GM21381 (cell line): ENCODE data around the gene ST8SIA5.

ENCODE experiments used
- ATAC-seq: cut with Tn5 transposase; IDR thresholded peaks from one replicate; pipeline ENCODE4 v1.9.1; 2021; ENCODE audit warnings: mild to moderate bottlenecking, moderate library complexity; ENCODE audit not compliant: unreplicated experiment

ST8SIA5 gene

DNA sequence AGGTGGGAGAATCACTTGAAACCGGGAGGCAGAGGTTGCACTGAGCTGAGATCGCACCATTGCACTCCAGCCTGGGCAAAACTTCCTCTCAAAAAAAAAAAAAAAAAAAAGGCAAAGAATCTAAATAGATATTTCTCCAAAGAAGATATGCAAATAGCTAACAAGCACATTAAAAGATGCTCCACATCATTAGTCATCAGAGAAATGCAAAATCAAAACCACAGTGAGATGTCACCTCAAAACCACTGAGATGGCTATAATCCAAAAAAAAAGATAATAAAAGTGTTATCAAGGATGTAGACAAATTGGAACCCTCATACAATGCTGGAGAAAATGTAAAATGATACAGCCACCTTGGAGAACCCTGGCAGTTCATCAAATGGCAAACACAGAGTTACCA, 8.4 kb downstream of the ST8SIA5 start:
- no peak for ATAC-seq

DNA sequence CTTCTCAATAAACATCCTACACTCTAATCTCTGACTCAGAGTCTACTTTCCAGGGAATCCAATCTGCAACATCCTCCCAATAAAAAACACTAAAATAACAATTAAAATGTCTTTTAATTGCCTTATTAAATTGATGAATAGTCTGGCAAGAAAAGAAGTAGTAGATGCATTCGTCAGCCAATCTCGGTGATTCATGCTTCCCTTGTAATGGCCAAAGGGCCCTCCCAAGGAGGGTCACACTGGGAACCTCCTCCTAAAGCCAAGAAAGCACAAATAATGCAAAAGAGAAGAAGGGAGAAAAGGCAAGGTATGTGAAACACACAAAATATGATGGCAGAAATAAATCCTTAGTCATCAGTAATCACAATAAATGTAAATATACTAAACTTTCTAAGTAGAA, 16.8 kb downstream of the ST8SIA5 start:
- ATAC-seq = no peak

DNA sequence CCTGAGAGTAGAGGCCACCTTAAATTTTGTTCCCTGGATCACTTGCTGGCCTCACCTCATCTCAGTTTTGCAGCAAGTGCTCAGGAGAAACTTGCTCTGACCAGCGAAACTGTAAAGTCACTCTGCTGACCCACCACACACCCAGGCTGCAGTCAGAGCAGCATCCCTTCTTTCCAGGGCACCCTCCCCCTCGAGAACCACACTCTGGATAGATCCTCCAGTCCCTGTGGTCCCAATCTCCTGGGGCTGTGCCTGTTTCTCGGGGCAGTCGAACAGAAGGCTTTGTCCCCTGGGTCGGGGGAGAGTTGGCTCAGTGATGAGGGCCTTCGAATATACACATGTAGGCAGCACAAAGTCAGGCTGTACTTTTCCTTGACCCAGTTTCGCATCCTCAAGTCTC, 18.4 kb downstream of the ST8SIA5 start:
- no peak for ATAC-seq

DNA sequence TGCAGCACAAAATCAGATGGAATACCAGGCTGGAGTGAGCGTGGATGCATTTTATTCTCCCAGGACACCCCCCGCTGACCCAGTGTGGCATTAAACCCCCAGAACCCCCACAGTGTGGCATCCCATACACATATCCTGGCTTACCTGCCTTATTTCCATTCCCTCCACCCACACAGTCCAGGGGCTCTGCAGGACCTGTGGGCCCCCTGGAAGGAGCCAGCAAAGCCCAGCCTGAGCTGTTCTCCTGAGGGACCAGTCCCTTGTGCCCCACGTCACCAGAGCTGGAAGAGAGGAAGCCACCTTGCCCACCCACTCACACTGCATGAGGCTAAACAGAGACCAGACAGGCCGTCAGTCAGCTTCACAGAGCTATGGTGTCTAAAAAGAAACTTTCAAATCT, 20.1 kb downstream of the ST8SIA5 start:
- ATAC-seq = no peak

DNA sequence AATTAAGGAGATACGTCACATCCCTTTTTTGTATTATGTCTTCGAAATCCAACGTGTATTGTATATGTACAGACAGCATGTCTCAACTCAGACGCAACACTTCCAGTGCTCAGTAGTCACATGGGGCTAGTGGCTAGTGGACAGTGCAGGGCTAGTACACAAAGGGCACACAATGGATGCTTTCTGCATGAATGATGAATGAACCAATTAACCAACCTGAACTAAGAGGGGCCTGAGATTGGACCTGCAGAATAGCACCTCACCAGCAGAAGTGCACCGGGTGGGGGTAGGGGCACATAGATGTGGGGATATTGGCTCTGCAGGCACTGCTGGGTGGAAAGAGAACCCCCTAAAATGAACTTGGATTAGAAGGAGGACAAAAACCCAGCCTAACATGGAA, 20.7 kb downstream of the ST8SIA5 start:
- ATAC-seq = no peak

DNA sequence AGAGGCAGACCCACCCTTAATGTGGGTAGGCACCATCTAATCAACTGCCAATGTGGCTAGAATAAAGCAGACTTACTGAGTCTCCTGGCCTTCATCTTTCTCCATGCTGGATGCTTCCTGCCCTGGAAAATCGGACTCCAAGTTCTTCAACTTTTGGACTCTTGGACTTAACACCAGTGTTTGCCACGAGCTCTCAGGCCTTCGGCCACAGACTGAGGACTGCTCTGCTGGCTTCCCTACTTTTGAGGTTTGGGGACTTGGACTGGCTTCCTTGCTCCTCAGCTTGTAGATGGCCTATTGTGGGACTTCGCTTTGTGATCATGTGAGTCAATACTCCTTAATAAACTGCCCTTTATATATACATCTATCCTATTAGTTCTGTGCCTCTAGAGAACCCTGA, 21.9 kb downstream of the ST8SIA5 start:
- no peak for ATAC-seq

DNA sequence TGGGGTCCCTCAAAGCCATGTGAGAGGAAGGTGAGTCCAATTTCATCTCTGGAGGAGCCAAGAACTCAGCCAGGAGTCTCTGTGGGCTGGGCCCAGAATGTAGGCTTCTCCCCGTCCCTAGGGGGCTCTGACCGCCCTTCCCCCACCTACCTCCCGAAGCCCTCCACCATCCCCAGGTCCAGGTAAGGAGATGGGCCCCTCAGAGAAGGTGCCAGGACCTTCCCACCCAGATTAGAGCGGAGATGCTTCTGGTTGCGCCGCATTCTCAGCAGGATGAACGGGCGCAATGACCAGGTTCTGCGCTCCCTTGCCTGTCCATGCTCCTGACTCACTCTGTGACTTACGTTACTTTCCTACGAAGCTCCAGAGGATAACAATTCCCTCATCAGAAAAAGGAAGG, 23.0 kb downstream of the ST8SIA5 start:
- ATAC-seq = no peak

DNA sequence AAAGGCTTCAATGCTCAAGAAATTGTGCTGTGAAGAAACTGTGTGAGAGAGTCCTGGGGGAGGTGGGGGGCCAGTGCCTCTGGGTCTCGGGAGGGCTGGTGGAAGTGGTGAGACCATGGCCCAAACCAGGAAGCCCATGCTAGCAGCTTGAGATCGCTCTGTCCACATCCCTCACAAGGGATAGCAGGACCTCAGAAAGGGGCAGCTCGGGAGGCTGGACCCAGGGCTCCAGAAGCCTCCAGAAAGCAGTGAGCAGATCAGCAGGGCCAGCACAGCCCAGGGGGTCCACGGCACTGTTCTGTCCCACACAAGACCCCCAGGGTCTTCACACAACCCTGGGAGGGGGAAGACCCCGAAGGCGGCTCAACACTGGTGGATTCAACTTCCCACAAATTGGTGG, 24.1 kb downstream of the ST8SIA5 start:
- ATAC-seq = no peak

DNA sequence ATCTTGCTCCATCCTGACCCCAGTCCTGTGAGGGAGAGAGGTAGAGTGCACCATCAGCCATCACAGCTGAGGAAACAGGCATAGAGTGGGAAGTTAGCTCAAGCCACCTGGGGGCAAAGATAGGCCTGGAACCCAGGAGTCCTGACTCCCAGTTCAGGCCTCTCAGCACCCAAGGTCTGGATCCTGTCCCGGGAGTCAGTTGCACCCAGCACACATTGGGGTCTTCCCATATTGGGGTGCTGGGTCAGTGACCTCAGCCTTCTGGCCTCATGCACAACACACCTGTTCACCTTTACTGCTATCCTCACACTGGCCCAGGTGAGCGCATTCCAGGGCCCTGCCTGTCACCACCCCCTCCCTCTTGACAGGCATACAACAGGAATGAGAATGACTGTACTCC, 24.7 kb downstream of the ST8SIA5 start:
- no peak for ATAC-seq

DNA sequence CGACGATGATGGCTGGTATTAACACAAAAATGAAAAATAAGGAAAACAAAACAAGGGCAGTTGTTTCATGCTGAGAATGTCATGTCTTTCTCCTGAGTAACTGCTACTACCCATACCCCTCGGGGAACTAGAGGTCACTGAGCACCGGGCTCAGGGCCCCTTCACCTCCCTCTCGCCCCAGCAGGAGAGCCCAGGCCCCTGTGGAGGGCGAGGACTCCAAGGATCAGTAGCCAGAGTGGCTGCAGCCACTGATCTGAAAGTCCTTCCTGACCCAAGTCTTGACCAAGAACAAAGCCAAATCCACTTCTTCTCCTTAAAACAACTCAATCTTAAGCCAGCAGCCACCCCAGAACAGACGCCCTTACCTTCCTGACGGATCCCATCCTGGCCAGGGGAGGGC, 25.5 kb downstream of the ST8SIA5 start:
- no peak for ATAC-seq

DNA sequence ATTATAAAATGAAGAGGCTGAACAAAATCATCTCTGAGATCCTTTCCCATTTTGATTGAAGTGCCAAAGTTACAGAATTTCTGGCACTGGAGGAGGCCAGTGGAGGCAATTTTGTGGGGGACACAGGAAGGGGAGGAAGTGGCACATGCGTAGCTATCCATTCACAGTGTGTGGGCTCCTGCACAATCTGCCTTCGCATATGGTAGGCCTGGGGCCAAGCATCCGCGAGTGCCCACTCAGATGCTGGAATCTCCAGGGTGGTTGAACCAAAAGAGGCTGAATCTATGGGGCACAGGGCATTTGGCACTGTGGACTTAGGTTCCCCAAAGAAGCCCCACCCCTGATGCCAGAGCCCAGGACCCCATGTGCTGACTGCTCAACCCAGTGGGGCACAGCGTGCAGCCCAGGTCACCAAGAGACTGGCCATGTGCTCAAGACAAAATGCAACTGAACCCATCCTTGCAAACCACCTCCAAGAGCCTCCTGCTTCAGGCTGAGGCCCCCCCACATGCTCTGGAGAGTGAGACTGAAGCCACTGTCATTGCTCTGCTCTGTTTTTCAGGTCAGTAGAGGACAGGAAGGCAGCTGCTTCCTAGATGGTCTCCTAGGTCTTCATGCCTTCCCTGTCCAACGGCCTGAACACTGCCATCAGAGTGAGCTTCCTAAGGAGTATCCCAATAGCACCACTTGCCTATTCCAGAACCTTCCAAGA, 28.5 kb downstream of the ST8SIA5 start:
- no peak for ATAC-seq

DNA sequence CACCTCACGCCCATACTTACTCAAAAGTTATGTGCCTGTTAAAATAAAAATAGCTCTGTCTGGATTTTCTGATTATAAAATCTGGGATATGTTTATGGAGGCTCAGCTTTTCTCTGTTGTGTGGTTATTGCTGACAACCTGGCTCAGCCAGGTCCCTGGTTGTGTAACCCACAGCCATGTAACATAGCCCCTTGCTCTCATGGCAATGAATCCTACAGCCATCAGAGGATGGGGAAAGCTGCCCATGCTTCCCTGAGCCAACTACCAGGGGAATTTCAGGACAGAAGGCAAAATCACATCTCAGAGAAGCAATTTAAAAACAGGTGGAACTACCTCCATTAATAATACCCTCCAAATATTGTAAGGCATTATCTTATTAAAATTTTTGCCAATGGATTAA, 29.7 kb downstream of the ST8SIA5 start:
- no peak for ATAC-seq

DNA sequence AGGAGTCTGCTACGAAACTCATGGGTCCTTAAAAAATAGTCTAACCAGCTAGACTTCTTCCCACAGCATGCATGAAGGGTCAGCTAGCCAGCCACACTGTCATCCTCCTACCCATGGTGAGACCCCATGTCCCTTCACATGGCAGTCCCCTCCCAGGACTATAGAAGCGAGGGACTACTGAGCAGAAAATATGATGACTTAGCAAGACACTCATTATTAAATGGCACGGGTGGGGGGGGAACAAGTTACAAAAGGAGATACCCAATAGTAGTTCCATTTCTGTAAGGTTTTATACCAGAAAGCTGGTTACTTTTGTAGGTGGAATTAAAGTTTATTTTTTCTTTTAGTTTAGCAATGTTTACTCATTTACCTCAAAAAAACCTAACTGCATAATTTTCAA, 31.5 kb downstream of the ST8SIA5 start:
- ATAC-seq = no peak

DNA sequence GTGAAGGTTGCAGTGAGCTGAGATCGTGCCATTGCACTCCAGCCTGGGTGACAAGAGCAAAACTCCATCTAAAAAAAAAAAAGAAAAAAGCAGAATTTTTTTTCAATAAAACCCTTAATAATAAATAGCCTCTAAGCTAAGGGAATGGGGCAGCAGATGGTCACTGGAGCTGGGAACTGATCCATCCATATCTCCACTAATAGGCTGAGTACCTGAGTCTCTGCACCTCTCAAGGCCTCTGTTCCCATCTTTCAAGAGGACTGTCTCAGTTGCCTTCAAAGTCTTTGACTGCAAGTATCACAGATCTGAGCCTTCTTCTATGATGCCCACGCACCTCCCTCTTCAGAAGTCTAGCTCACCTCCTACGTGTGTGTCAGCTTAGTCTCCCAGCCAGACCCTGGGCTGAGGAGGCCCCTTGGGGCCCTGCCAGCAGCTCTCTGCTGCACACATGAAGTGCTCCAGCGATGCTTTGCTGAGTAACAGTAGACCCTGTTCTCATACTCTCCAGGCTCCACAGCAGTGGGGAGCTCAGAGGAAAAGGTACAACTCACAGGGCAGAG, 32.9 kb downstream of the ST8SIA5 start:
- ATAC-seq = no peak

DNA sequence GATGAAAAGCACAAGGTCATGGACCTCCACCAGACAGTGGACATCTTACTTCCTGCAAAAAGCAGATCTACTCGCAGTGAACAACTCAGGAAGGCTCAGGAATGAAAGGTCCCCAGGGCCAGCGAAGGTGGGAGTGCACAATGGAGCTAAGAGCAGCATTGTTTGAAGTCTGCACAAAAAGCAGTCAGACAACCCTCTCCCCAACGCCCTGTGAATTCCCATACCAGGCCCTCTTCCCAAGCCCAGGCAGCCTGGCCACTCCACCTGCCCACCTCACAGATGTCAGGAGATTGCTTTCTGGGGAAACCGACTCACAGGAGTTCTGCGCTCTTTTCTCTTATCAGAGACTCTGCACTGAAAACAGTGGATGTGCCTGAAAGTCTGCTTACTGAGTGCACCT, 34.8 kb downstream of the ST8SIA5 start:
- no peak for ATAC-seq

DNA sequence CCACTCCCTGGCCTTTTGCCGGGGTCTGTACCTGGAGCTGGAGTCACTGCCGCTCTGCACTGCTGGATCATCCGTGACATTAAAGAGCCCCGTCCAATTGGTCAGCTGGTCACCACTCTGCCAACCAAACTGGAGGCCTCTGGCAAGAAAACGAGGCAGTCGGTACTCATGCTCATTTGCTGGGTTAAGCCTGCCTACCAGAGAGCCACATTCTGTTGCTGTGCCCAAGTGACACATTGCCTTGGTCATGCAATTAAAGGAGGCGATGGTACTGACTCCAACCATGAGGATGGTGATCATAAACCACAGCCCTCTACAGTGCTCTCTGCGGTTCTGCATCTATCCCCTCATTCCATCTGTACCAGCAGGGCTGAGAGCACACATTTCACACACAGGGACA, 35.5 kb downstream of the ST8SIA5 start:
- ATAC-seq = no peak

DNA sequence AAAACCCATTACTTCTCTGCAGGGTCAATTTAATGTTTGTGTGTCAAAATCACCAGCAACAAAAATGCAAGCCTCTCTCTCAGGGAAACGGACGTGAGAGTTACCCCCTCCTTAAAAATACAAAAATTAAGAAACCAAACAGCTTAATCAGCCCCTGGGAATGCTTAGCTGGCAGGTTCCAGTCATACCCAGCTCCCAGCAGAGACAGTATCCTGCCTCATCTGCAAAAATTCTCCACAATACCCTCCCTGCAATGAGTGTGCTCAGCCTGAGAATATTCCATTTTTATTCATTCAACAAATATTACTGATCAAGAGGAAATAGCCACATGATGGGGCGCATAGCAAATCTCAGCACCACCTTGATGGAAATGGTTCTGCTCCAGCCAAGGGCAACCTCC, 36.3 kb downstream of the ST8SIA5 start:
- ATAC-seq = no peak

DNA sequence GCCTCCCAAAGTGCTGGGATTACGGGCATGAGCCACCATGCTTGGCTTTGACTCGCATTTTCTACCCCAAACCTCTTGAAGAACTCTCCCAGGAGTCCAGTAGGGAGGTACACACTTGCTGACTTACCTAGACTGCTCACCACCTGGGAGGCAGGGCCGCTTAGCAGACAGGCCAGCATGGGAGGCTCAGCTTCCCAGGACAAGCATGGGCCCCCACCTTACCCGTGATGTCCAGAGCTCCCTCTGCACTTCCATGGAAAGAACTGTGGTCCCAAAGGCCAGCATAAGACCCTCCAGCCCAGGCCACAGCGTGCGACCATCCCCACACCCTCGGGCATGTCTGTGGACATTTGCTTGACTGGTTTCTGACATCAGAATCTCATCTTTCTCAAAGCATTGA, 36.8 kb downstream of the ST8SIA5 start:
- no peak for ATAC-seq

DNA sequence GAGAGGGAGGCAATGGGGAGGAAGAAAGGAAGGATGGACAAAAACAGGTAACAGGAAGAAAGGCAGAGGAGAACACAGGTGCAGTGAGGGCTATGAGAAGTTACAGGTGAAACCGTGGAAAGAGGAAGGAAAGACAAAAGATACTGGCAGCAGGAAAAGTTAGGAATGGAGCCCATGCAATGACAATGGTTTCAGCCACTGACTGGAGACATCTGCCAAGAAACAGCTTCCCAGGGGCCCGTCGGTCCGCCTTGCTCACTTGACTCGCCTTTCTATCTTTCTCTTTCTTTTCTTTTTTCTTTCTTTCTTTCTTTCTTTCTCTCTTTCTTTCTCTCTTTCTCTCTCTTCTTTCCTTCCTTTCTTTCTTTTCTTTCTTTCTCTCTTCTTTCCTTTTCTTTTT, 37.5 kb downstream of the ST8SIA5 start:
- no peak for ATAC-seq

DNA sequence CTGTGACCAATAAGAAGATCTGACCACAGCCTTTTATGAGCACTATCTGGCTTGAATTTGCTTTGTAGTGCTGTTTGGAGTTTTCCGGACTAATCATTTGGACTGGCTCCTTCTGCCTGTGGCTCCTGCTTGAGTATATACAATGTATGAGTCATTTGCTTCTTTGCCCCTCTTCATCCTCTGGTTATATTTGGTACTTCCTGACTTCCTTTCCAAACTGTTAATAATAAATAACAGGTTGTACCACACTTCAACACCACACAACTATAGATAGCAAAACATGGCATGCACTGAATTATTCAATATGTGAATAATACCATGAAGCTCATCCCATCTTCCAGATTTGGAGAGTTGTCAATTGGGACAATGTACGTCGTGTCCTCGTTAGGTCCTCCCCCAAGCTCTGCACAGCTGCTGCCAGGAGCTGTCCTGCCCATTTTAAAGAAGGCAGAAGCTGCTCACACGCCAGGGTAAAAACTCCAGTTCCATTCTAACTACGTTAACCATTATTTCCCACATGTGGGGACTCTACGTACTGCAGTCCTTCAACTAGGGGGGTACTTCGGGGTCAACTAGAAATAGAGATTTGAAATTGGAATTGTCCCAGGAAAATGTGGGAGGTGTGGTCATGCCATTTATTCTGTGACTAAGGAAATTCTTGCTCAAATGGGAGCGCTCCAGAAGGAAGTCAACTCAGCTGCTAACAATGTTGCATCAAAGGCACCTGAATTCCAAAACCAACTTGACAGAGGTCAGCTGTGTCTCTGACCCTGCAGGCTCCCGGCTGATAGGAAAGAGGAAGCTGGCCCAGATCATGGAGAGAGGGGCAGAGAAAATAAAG, 38.1 kb downstream of the ST8SIA5 start:
- no peak for ATAC-seq

DNA sequence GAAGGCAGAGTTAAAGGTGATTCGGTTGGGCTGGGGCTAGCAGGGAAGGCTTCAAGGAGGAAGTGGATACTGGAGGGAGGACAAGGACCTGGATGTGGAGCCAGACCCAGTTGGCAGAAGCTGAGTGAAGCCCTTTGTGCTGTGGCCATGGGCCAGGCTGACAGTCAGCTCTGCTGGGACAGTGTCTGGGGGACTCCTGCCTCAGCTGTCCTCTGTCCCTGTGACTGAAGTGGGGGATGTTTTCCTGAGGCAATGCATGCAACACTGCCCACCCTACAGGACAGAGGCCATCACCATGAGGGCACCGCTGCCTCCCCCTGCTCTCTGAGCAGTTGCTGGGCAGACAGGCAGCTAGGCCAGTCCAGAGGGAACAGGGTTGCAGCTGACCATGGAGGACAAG, 40.0 kb downstream of the ST8SIA5 start:
- ATAC-seq = no peak

DNA sequence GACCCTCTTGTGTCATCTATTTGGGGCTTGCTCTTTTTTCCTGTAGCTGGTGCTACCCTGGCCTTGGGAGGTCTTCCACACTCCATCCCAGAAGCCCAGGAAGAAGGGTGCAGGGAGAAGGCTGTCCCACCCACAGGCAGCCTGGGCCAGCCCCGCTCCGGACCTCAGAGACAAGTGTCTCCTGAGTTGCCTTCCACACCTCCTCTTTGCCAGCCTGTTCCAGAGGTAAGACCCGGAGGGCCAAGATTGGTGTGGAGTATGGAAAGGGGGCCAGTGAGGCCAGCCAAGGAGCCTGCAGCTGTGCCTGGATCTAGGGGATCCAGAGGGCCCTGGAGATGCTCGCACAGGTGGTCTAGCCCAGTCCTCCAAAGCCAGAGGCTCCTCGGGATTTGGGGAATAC, 40.5 kb downstream of the ST8SIA5 start:
- no peak for ATAC-seq
